ENCODE results near the gene ZNF710. TPM values are rescaled to one million over a fixed set of nuclear protein-coding genes. Genes with fewer than 3 reads are reported as not detected.

Gene ZNF710
- total RNA-seq, 2 donors from 2014 or later, result 18.1 to 34.5 TPM

DNA sequence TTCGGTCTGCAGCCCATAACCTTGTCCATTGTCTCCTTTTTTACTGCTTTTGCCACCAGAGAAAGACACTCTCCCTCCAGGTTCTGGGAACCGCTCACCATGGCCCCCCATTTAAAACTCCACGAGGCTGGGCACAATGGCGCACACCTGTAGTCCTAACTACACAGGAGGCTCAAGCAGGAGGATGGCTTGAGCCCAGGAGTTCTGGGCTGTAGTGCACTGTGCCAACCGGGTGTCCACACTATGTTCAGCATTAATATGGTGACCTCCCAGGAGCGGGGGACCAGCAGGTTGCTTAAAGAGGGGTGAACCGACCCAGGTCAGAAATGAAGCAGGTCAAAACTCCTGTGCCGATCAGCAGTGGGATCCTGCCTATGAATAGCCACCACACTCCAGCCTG is 129.2 kb downstream of the ZNF710 start:
- H3K4me3 ChIP-seq, result no peak overlapping the region
- ATAC-seq, result no peak
- H3K9me3 ChIP-seq, result no peaks in the 10 kb centered on the region
- H3K36me3 ChIP-seq (replicated peaks in 1 of 2; ENCODE audit: insufficient read depth in 1 of 2, low read depth in 2 of 2), result no peaks in the 10 kb centered on the region
- intact Hi-C loops (cut with DNase I), result no loop called here
- no peaks in the 10 kb centered on the region for H3K27me3 ChIP-seq
- WGBS, 2 donors, result 88 to 95% methylated on average over 8 of the region's 8 CpGs
- TF ChIP-seq CTCF (IDR thresholded peaks at IDR 0.05) (no peak), POLR2A (IDR thresholded peaks at IDR 0.05) (no peak)
- H3K27ac ChIP-seq, result no peak overlapping the region
- H3K4me1 ChIP-seq, result peaks cover 12% of the 10 kb centered on the region
- DNase-seq, result no peak

Small RNA genes lying within 50 kb of the gene (microRNA-seq; reads per million reads assigned to microRNA genes)
- 0 to 2.2 reads per million in 2 donors for gene MIR3174 (ENCODE audit: borderline number of aligned reads in 2 of 2, borderline replicate concordance in 2 of 2)

Small RNA genes lying within 50 kb of the gene (small RNA-seq; reads per million reads assigned to genes)
- gene MIR3174, result not detected
- gene RF00066, result not detected

Other genes with a start within 250 kb of the ZNF710 start
- 1 to 10 TPM in 1 of 2 donors, not detected in 1; 1.8 TPM for gene MESP2, start 225.0 kb upstream of the ZNF710 start, total RNA-seq
- 100 to 1,000 TPM; 361 to 733 TPM for gene ANPEP, start 186.5 kb upstream of the ZNF710 start, total RNA-seq
- gene AP3S2, start 107.3 kb upstream of the ZNF710 start, total RNA-seq, result 10 to 100 TPM; 32.3 to 57.6 TPM
- gene ARPIN, start 88.4 kb upstream of the ZNF710 start, total RNA-seq, result 10 to 100 TPM; 23.1 to 40.5 TPM
- 10 to 100 TPM; 77.5 to 78.6 TPM for gene IDH2, start 101.1 kb downstream of the ZNF710 start, total RNA-seq
- gene SEMA4B, start 200.0 kb downstream of the ZNF710 start, total RNA-seq, result 10 to 100 TPM; 42.8 to 63.9 TPM
- gene CIB1, start 232.6 kb downstream of the ZNF710 start, total RNA-seq, result 10 to 100 TPM; 36.6 to 59.0 TPM
- gene GDPGP1, start 232.9 kb downstream of the ZNF710 start, total RNA-seq, result 1 to 10 TPM in 1 of 2 donors, under 1 TPM in 1; 0.33 to 5.2 TPM
- gene TTLL13, start 248.2 kb downstream of the ZNF710 start, total RNA-seq, result not detected